HepG2 (cell line): ENCODE data around the gene MYO19. TPM values are rescaled to one million over a fixed set of nuclear protein-coding genes. Genes with fewer than 3 reads are reported as not detected.

Experiments
- KDM2A ChIP-seq: sonication (generic); formaldehyde crosslinking; IDR thresholded peaks from 2 replicates; pipeline ENCODE4 v1.4.0; 2020; ENCODE audit warnings: low read depth, missing genetic modification reagents, borderline replicate concordance
- RBM22 ChIP-seq: fragments of 200-400 bp; formaldehyde crosslinking; optimal IDR thresholded peaks from 2 replicates; pipeline ENCODE3; 2017; ENCODE audit warnings: mild to moderate bottlenecking, low read length, moderate library complexity
- RFX1 ChIP-seq: fragments of 450-650 bp; IDR thresholded peaks from 2 replicates; pipeline ENCODE4 v1.6.1; 2017
- SALL1 ChIP-seq: sonication (generic); formaldehyde crosslinking; IDR thresholded peaks from 2 replicates; pipeline ENCODE4 v1.8.0; 2022; ENCODE audit warnings: mild to moderate bottlenecking, missing genetic modification reagents
- SSRP1 ChIP-seq: IDR thresholded peaks from 2 replicates; pipeline ENCODE4 v1.6.1; 2016; ENCODE audit warnings: control low read depth
- TGIF2 ChIP-seq: IDR thresholded peaks from 2 replicates; pipeline ENCODE4 v1.6.1; 2016; ENCODE audit warnings: control low read depth, missing compliant biosample characterization
- TP53 ChIP-seq: sonication (generic); formaldehyde crosslinking; conservative IDR thresholded peaks from 2 replicates; pipeline ENCODE4 v1.4.0; 2020; ENCODE audit warnings: missing genetic modification reagents
- U2AF2 ChIP-seq: fragments of 200-400 bp; formaldehyde crosslinking; IDR thresholded peaks from 2 replicates; pipeline ENCODE4 v1.6.1; 2017; ENCODE audit warnings: low read depth, mild to moderate bottlenecking, low read length
- WIZ ChIP-seq: sonication (generic); formaldehyde crosslinking; IDR thresholded peaks from 2 replicates; pipeline ENCODE4 v1.5.1; 2020; ENCODE audit warnings: mild to moderate bottlenecking, missing genetic modification reagents
- ZNF777 ChIP-seq: sonication (generic); formaldehyde crosslinking; IDR thresholded peaks from 2 replicates; pipeline ENCODE4 v1.4.0; 2020; ENCODE audit warnings: missing genetic modification reagents
- ZNF790 ChIP-seq: sonication (generic); formaldehyde crosslinking; IDR thresholded peaks from 2 replicates; pipeline ENCODE4 v1.8.0; 2022; ENCODE audit warnings: missing genetic modification reagents, mild to moderate bottlenecking, borderline replicate concordance
- ZNF878 ChIP-seq: sonication (generic); formaldehyde crosslinking; IDR thresholded peaks from 2 replicates; pipeline ENCODE4 v1.8.1; 2023; ENCODE audit warnings: mild to moderate bottlenecking, missing genetic modification reagents, moderate library complexity
- ZSCAN12 ChIP-seq: sonication (generic); formaldehyde crosslinking; IDR thresholded peaks from 2 replicates; pipeline ENCODE4 v1.9.0; 2021; ENCODE audit warnings: mild to moderate bottlenecking, missing genetic modification reagents
- polyA plus RNA-seq, 8 experiments: library from polyadenylated mRNA; depleted of rRNA in 3 of 8; stranded (reverse) in 7 of 8; unstranded in 1 of 8; fragments of >200 nt; fragmentation: Illumina TruSeq in 4 of 8; extraction: Trizol in 4 of 8; gene quantifications; 2 replicates each; pipeline versions ENCODE4 v1.2.1 to v1.2.3, GENCODE V29; 2011 to 2016; ENCODE audit warnings: low read depth in 4 of 8, missing spikeins in 1 of 8, mixed read lengths in 1 of 8; ENCODE audit not compliant: insufficient read depth in 1 of 8
- total RNA-seq, 5 experiments: library from RNA; depleted of rRNA; stranded (reverse); fragments of >200 nt; fragmentation: Illumina TruSeq; extraction: Trizol; gene quantifications; 2 replicates each; pipeline ENCODE4 v1.2.3, GENCODE V29; 2016; ENCODE audit warnings: low read depth in 1 of 5
- TF ChIP-seq, protein P1 (sequence below): sonication (generic); formaldehyde crosslinking; IDR thresholded peaks from 2 replicates; pipeline ENCODE4 v1.8.0; 2022; ENCODE audit warnings: missing genetic modification reagents, mild to moderate bottlenecking, borderline replicate concordance
- TF ChIP-seq, protein P2 (sequence below): sonication (generic); formaldehyde crosslinking; IDR thresholded peaks from 2 replicates; pipeline ENCODE4 v1.9.0; 2021; ENCODE audit warnings: mild to moderate bottlenecking, missing genetic modification reagents
- TF ChIP-seq, protein P3 (sequence below): sonication (generic); formaldehyde crosslinking; IDR thresholded peaks from 2 replicates; pipeline ENCODE4 v1.4.0; 2020; ENCODE audit warnings: missing genetic modification reagents
- TF ChIP-seq, protein P4 (sequence below): sonication (generic); formaldehyde crosslinking; IDR thresholded peaks from 2 replicates; pipeline ENCODE4 v1.4.0; 2020; ENCODE audit warnings: missing genetic modification reagents

The MYO19 gene
- total and polyA plus RNA-seq, 2 of the 13 experiments (the other 11 are each of a cell fraction or from before 2014, with no cell fraction given) = 75.7 to 82.3 TPM

DNA sequence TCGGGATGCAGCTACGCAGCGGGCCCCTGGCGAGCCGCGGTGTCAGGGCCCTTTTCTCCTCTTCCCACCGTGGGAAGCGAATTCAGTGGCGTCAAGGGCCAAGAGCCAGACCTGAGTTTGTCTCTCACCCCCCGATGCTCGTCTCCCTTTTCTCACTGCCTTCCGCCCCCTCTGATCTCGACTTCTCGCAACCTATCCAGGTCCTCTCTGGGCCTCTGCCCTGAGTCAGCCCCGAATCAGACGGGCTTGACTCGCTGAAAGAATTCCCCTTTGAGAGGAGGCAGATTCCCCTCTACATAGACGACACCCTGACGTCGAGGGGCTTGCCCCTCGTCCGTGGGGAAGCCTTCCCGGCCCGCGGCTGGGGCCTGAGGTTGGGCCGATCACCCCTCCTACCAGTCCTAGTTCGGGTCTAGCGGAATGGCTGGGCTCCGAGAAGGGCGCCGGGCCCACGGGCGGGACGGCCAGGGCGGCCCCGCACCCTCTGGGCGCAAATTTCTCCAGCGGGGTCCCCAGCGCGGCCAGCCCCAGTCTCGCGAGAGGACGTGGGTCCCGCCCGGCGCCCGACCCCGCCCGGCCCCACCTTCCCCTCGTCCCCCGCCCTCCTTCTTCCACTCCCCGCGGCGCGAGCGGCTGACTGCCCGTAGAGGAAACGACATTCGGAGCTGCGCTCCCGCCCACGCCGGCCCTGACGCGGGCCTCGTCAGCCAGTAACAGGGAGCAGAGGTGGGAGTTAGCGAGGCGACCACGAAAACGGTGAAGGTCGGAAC, 9.8 kb upstream of the MYO19 start, which contains the start of gene GGNBP2 (continued):
- TF ChIP-seq, protein P1, sequence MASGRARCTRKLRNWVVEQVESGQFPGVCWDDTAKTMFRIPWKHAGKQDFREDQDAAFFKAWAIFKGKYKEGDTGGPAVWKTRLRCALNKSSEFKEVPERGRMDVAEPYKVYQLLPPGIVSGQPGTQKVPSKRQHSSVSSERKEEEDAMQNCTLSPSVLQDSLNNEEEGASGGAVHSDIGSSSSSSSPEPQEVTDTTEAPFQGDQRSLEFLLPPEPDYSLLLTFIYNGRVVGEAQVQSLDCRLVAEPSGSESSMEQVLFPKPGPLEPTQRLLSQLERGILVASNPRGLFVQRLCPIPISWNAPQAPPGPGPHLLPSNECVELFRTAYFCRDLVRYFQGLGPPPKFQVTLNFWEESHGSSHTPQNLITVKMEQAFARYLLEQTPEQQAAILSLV = peak; percentile 22; the same call in 1 of the 2 replicates
- TF ChIP-seq RFX1 = no peak
- no peak for TF ChIP-seq ZNF790 (CRISPR knock-in tag)
- TF ChIP-seq, protein P2, sequence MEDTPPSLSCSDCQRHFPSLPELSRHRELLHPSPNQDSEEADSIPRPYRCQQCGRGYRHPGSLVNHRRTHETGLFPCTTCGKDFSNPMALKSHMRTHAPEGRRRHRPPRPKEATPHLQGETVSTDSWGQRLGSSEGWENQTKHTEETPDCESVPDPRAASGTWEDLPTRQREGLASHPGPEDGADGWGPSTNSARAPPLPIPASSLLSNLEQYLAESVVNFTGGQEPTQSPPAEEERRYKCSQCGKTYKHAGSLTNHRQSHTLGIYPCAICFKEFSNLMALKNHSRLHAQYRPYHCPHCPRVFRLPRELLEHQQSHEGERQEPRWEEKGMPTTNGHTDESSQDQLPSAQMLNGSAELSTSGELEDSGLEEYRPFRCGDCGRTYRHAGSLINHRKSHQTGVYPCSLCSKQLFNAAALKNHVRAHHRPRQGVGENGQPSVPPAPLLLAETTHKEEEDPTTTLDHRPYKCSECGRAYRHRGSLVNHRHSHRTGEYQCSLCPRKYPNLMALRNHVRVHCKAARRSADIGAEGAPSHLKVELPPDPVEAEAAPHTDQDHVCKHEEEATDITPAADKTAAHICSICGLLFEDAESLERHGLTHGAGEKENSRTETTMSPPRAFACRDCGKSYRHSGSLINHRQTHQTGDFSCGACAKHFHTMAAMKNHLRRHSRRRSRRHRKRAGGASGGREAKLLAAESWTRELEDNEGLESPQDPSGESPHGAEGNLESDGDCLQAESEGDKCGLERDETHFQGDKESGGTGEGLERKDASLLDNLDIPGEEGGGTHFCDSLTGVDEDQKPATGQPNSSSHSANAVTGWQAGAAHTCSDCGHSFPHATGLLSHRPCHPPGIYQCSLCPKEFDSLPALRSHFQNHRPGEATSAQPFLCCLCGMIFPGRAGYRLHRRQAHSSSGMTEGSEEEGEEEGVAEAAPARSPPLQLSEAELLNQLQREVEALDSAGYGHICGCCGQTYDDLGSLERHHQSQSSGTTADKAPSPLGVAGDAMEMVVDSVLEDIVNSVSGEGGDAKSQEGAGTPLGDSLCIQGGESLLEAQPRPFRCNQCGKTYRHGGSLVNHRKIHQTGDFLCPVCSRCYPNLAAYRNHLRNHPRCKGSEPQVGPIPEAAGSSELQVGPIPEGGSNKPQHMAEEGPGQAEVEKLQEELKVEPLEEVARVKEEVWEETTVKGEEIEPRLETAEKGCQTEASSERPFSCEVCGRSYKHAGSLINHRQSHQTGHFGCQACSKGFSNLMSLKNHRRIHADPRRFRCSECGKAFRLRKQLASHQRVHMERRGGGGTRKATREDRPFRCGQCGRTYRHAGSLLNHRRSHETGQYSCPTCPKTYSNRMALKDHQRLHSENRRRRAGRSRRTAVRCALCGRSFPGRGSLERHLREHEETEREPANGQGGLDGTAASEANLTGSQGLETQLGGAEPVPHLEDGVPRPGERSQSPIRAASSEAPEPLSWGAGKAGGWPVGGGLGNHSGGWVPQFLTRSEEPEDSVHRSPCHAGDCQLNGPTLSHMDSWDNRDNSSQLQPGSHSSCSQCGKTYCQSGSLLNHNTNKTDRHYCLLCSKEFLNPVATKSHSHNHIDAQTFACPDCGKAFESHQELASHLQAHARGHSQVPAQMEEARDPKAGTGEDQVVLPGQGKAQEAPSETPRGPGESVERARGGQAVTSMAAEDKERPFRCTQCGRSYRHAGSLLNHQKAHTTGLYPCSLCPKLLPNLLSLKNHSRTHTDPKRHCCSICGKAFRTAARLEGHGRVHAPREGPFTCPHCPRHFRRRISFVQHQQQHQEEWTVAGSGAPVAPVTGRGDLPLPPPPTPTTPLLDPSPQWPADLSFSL (CRISPR knock-in tag) = 0 out of 2 replicates have a peak, but pooled peaks have one; percentile 2
- TF ChIP-seq SSRP1 (CRISPR knock-in tag) = no peak
- peak; percentile 54 for TF ChIP-seq TGIF2 (CRISPR knock-in tag)
- TF ChIP-seq TP53 = no peak
- no peak for TF ChIP-seq U2AF2
- TF ChIP-seq, protein P3, sequence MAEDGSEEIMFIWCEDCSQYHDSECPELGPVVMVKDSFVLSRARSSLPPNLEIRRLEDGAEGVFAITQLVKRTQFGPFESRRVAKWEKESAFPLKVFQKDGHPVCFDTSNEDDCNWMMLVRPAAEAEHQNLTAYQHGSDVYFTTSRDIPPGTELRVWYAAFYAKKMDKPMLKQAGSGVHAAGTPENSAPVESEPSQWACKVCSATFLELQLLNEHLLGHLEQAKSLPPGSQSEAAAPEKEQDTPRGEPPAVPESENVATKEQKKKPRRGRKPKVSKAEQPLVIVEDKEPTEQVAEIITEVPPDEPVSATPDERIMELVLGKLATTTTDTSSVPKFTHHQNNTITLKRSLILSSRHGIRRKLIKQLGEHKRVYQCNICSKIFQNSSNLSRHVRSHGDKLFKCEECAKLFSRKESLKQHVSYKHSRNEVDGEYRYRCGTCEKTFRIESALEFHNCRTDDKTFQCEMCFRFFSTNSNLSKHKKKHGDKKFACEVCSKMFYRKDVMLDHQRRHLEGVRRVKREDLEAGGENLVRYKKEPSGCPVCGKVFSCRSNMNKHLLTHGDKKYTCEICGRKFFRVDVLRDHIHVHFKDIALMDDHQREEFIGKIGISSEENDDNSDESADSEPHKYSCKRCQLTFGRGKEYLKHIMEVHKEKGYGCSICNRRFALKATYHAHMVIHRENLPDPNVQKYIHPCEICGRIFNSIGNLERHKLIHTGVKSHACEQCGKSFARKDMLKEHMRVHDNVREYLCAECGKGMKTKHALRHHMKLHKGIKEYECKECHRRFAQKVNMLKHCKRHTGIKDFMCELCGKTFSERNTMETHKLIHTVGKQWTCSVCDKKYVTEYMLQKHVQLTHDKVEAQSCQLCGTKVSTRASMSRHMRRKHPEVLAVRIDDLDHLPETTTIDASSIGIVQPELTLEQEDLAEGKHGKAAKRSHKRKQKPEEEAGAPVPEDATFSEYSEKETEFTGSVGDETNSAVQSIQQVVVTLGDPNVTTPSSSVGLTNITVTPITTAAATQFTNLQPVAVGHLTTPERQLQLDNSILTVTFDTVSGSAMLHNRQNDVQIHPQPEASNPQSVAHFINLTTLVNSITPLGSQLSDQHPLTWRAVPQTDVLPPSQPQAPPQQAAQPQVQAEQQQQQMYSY (CRISPR knock-in tag) = peak; percentile 6; the same call in 1 of the 2 replicates
- TF ChIP-seq, protein P4, sequence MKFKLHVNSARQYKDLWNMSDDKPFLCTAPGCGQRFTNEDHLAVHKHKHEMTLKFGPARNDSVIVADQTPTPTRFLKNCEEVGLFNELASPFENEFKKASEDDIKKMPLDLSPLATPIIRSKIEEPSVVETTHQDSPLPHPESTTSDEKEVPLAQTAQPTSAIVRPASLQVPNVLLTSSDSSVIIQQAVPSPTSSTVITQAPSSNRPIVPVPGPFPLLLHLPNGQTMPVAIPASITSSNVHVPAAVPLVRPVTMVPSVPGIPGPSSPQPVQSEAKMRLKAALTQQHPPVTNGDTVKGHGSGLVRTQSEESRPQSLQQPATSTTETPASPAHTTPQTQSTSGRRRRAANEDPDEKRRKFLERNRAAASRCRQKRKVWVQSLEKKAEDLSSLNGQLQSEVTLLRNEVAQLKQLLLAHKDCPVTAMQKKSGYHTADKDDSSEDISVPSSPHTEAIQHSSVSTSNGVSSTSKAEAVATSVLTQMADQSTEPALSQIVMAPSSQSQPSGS (CRISPR knock-in tag) = 0 out of 2 replicates have a peak, but pooled peaks have one; percentile 28
- TF ChIP-seq RBM22 = no peak
- peak; percentile 18 for TF ChIP-seq SALL1 (CRISPR knock-in tag)
- peak; percentile 99 for TF ChIP-seq ZNF777
- no peak for TF ChIP-seq ZSCAN12 (CRISPR knock-in tag)
- TF ChIP-seq KDM2A (CRISPR knock-in tag) = peak; percentile 68; the same call in 1 of the 2 replicates
- TF ChIP-seq WIZ (CRISPR knock-in tag) = no peak
- 0 out of 2 replicates have a peak, but pooled peaks have one; percentile 57 for TF ChIP-seq ZNF878 (CRISPR knock-in tag)
